Suprapubic skin (tissue), 4 donors: Measurements from ENCODE around the gene MAST4. TPM values are rescaled to one million over a fixed set of nuclear protein-coding genes. Genes with fewer than 3 reads are reported as not detected.

Source experiments
- DNase-seq, 2 donors: peaks; one replicate each; pipeline ENCODE4 v3.0.0-alpha.2; 2019; ENCODE audit warnings: low spot score in 2 of 2
- H3K27ac ChIP-seq: fragments of 200-600 bp; sonication (generic); one replicate; pipeline ENCODE4 v1.5.1; 2019
- H3K27me3 ChIP-seq: fragments of 200-600 bp; sonication (generic); one replicate; pipeline ENCODE4 v1.5.1; 2019
- H3K36me3 ChIP-seq: fragments of 200-600 bp; sonication (generic); one replicate; pipeline ENCODE4 v1.5.1; 2019
- H3K4me1 ChIP-seq: fragments of 200-600 bp; sonication (generic); one replicate; pipeline ENCODE4 v1.5.1; 2019
- H3K4me3 ChIP-seq: fragments of 200-600 bp; sonication (generic); one replicate; pipeline ENCODE4 v1.5.1; 2019; ENCODE audit warnings: mild to moderate bottlenecking
- H3K9me3 ChIP-seq: fragments of 200-600 bp; sonication (generic); one replicate; pipeline ENCODE4 v1.5.1; 2019
- EP300 ChIP-seq: sonication (generic); formaldehyde crosslinking; IDR thresholded peaks from one replicate; pipeline ENCODE4 v1.6.1; 2017; ENCODE audit warnings: antibody characterized with exemption
- POLR2A ChIP-seq, 2 donors: fragments of 450-650 bp; IDR thresholded peaks; one replicate each; pipeline ENCODE4 v1.6.1; 2017; ENCODE audit warnings: antibody characterized with exemption in 2 of 2, mild to moderate bottlenecking in 2 of 2, moderate library complexity in 2 of 2
- POLR2AphosphoS5 ChIP-seq, 3 donors: sonication (generic); formaldehyde crosslinking; IDR thresholded peaks; one replicate each; pipeline ENCODE4 v1.6.1; 2017; ENCODE audit warnings: antibody characterized with exemption in 3 of 3
- WGBS: methylation state at CpG from one replicate; pipeline ENCODE4 v1.1.5; 2018; 5-methylcytosine and 5-hydroxymethylcytosine counted together
- total RNA-seq, 4 donors: library from RNA; depleted of rRNA; stranded (reverse); fragments of >200 nt; gene quantifications; one replicate each; pipeline ENCODE4 v1.1.0, GENCODE V29; 2016
- TF ChIP-seq, protein P1 (sequence below), 2 donors: fragments of 200-600 bp in 1 of 2; fragments of 450-650 bp in 1 of 2; sonication (generic) in 1 of 2; IDR thresholded peaks; one replicate each; pipeline ENCODE4 v1.5.1; 2016 to 2019; ENCODE audit warnings: antibody characterized with exemption in 2 of 2, mild to moderate bottlenecking in 1 of 2, moderate library complexity in 1 of 2

The MAST4 gene
- total RNA-seq, 4 donors from 2014 or later = 79.2 to 144 (median 98.1) TPM

DNA sequence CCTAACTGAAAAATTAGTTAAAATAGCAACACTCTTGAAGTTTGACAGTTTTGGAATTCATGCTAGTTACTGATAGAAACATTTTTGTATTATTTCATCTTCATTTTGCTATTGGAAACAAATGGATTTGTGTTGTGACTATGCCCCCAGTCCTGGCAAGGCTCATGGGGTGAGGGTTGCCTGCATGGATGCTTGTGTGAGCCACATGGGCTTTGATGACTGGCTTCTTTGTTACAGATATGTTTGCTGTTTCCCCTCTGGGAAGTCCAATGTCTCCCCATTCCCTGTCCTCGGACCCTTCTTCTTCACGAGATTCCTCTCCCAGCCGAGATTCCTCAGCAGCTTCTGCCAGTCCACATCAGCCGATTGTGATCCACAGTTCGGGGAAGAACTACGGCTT lies 556.2 kb downstream of the MAST4 start:
- no peak for DNase-seq
- peaks cover 66% of the 10 kb centered on the region for H3K36me3 ChIP-seq
- TF ChIP-seq EP300 (no peak), POLR2AphosphoS5 (IDR thresholded peaks at IDR 0.05) (no peak), POLR2A (IDR thresholded peaks at IDR 0.05) (no peak)
- TF ChIP-seq, protein P1, sequence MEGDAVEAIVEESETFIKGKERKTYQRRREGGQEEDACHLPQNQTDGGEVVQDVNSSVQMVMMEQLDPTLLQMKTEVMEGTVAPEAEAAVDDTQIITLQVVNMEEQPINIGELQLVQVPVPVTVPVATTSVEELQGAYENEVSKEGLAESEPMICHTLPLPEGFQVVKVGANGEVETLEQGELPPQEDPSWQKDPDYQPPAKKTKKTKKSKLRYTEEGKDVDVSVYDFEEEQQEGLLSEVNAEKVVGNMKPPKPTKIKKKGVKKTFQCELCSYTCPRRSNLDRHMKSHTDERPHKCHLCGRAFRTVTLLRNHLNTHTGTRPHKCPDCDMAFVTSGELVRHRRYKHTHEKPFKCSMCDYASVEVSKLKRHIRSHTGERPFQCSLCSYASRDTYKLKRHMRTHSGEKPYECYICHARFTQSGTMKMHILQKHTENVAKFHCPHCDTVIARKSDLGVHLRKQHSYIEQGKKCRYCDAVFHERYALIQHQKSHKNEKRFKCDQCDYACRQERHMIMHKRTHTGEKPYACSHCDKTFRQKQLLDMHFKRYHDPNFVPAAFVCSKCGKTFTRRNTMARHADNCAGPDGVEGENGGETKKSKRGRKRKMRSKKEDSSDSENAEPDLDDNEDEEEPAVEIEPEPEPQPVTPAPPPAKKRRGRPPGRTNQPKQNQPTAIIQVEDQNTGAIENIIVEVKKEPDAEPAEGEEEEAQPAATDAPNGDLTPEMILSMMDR (IDR thresholded peaks at IDR 0.05) = no peak
- no peak overlapping the region for H3K4me3 ChIP-seq
- WGBS = 92% methylated on average over 6 of the region's 6 CpGs
- H3K27ac ChIP-seq = no peak overlapping the region
- no peaks in the 10 kb centered on the region for H3K9me3 ChIP-seq
- H3K4me1 ChIP-seq = peaks cover 3% of the 10 kb centered on the region
- H3K27me3 ChIP-seq = no peaks in the 10 kb centered on the region

DNA sequence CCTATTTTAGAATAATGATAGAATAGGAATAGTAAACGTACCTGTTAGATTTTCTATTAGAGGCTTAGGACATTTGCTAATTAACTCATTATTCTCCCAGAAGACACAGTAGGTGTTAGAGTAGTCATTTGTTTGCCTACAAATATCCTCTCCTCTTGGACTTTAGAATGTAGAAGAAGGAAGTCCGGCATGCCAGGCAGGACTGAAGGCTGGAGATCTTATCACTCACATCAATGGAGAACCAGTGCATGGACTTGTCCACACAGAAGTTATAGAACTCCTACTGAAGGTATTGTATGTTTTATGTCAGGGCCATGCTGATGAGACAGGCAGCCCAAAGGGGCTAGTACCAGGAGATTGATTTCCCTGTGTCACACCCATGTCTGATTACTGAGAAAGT lies 557.1 kb downstream of the MAST4 start:
- Histone ChIP-seq H3K27ac (no peak overlapping the region), H3K4me1 (peaks cover 3% of the 10 kb centered on the region), H3K36me3 (peaks cover 59% of the 10 kb centered on the region), H3K27me3 (no peaks in the 10 kb centered on the region), H3K4me3 (no peak overlapping the region), H3K9me3 (no peaks in the 10 kb centered on the region)
- no peak for DNase-seq
- 88% methylated on average over 2 of the region's 2 CpGs for WGBS
- no peak for TF ChIP-seq EP300
- TF ChIP-seq POLR2AphosphoS5 (IDR thresholded peaks at IDR 0.05) = no peak
- TF ChIP-seq, protein P1 (IDR thresholded peaks at IDR 0.05) = no peak

DNA sequence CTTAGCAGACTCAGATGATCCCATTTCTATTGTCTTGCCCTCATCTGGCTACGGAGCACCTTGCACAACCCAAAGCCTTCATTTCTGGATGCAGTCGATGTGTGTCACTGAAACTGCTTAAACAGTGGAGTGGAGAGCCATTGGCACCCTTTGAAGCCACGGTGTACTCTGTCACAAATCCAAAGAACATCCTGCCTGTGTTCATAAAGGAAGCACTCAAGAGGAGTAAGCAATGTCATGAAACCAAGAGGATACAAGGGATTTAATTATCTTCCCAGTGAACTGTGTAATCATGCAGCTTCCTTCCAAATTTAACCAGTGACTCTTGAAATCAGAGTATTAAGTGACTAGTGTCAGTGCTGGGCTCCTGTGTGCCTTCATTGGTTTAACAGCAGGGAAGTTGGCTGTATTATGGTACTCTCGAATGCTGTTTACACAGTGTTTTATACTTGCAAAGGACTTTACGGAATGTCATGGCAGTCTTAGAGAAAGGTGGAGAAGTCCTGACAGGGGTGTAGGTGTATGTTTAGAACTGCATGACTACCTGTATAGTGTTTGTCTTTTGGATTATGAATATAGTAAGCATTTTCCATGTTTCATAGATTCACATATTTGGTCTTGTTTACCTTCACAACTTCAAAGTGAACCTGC lies 558.5 kb downstream of the MAST4 start:
- no peak overlapping the region for H3K27ac ChIP-seq

DNA sequence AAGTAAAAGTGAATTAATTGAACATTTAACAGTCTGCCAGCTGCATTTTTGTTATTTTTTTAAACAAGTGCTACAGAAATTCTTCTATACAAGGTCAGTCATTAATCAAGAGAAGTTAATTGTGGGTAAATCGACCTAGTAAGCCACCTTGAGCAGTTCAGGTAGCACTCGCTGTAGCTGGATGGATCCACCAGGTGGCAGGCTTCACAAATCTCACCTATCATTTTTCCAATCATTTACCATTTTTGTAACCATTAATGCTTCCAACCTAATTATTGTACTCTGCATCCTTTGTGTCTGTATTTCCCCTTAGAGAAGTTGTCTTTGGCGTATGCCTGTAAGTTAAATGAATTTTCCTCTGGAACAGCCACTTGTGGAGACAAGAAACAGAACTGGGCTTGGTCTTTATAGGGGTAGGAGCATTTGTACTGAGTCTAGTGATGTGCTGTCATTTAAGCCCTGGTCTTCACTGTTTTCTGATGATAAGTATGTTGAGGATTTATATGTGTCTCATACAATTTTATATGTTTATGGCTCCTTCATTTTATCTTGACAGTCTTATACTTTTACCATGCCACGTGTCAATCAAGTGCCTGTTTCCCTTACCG lies 560.9 kb downstream of the MAST4 start:
- H3K9me3 ChIP-seq = no peaks in the 10 kb centered on the region
- no peak overlapping the region for H3K27ac ChIP-seq
- WGBS = 56% methylated on average over 5 of the region's 5 CpGs
- no peak overlapping the region for H3K4me3 ChIP-seq
- H3K27me3 ChIP-seq = no peaks in the 10 kb centered on the region
- no peak for DNase-seq
- peaks cover 24% of the 10 kb centered on the region for H3K4me1 ChIP-seq
- peaks cover 40% of the 10 kb centered on the region for H3K36me3 ChIP-seq
- no peak for TF ChIP-seq POLR2A (IDR thresholded peaks at IDR 0.05)
- TF ChIP-seq POLR2AphosphoS5 (IDR thresholded peaks at IDR 0.05) = no peak
- TF ChIP-seq EP300 = no peak
- TF ChIP-seq, protein P1 (IDR thresholded peaks at IDR 0.05) = peak; percentile 69 to 76

More for the DNA sequence above, 558.5 kb downstream of the MAST4 start:
- Histone ChIP-seq H3K9me3 (no peaks in the 10 kb centered on the region), H3K27me3 (no peaks in the 10 kb centered on the region), H3K36me3 (peaks cover 50% of the 10 kb centered on the region), H3K4me3 (no peak overlapping the region), H3K4me1 (peaks cover 3% of the 10 kb centered on the region)
- no peak for DNase-seq
- no peak for TF ChIP-seq POLR2AphosphoS5 (IDR thresholded peaks at IDR 0.05)
- TF ChIP-seq, protein P1 (IDR thresholded peaks at IDR 0.05) = no peak
- no peak for TF ChIP-seq EP300
- TF ChIP-seq POLR2A (IDR thresholded peaks at IDR 0.05) = no peak
- whole genome bisulfite sequencing = 56% methylated on average over 5 of the region's 5 CpGs

DNA sequence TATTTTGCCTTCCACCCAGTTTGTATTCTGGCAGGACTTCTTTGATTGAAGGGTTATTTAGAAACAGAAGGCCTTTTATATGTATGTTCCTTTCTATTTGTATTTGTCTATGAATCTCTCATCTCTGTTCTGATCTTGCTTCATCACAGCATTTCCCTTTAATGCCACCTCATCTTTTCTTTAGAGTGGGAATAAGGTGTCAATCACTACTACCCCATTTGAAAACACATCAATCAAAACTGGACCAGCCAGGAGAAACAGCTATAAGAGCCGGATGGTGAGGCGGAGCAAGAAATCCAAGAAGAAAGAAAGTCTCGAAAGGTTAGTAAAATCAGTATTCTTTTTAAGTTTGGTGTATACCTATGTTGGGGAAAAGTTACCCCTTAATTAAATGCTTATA lies 564.1 kb downstream of the MAST4 start:
- no peak overlapping the region for H3K4me3 ChIP-seq
- peaks cover 41% of the 10 kb centered on the region for H3K36me3 ChIP-seq
- peaks cover 24% of the 10 kb centered on the region for H3K4me1 ChIP-seq
- no peaks in the 10 kb centered on the region for H3K27me3 ChIP-seq
- peak overlapping the region; percentile 39 for H3K27ac ChIP-seq
- TF ChIP-seq, protein P1 (IDR thresholded peaks at IDR 0.05) = no peak
- H3K9me3 ChIP-seq = no peaks in the 10 kb centered on the region
- WGBS = 77% methylated on average over 3 of the region's 3 CpGs
- no peak for DNase-seq
